Endodermal cell (in vitro differentiated cells): ENCODE data around the gene VCPKMT. TPM values are rescaled to one million over a fixed set of nuclear protein-coding genes. Genes with fewer than 3 reads are reported as not detected.

ENCODE experiments used
- DNase-seq: peaks from one replicate; pipeline ENCODE4 v3.0.0-alpha.2; 2017
- H3K27ac ChIP-seq: 2 replicates; pipeline ENCODE4 v1.5.1; 2013; ENCODE audit warnings: mild to moderate bottlenecking, low read depth, low read length, moderate library complexity
- H3K27me3 ChIP-seq: 2 replicates; pipeline ENCODE4 v1.6.1; 2013; ENCODE audit warnings: mild to moderate bottlenecking, low read length, moderate library complexity; ENCODE audit not compliant: insufficient read depth, control insufficient read depth, poor library complexity, severe bottlenecking
- H3K36me3 ChIP-seq: 2 replicates; pipeline ENCODE4 v1.7.0; 2013; ENCODE audit warnings: mild to moderate bottlenecking, low read length, moderate library complexity; ENCODE audit not compliant: control insufficient read depth, insufficient read depth
- H3K4me1 ChIP-seq: one replicate; pipeline ENCODE4 v1.7.0; 2013; ENCODE audit warnings: low read length; ENCODE audit not compliant: control insufficient read depth, insufficient read depth
- H3K4me3 ChIP-seq: 2 replicates; pipeline ENCODE4 v1.5.1; 2013; ENCODE audit warnings: mild to moderate bottlenecking, low read length, moderate library complexity
- H3K9ac ChIP-seq: 2 replicates; pipeline ENCODE4 v1.6.1; 2013; ENCODE audit warnings: mild to moderate bottlenecking, low read length, moderate library complexity; ENCODE audit not compliant: poor library complexity, severe bottlenecking; ENCODE audit errors: extremely low read depth
- H3K9me3 ChIP-seq: 2 replicates; pipeline ENCODE4 v1.6.1; 2013; ENCODE audit warnings: mild to moderate bottlenecking, low read length, moderate library complexity; ENCODE audit not compliant: control insufficient read depth
- H3K27ac Mint-ChIP-seq: 2 replicates; pipeline ENCODE4 v1.8.0; 2020; ENCODE audit warnings: mixed read lengths
- H3K27me3 Mint-ChIP-seq: 2 replicates; pipeline ENCODE4 v1.8.0; 2021; ENCODE audit warnings: mild to moderate bottlenecking, mixed read lengths; ENCODE audit not compliant: insufficient read depth
- H3K36me3 Mint-ChIP-seq: 2 replicates; pipeline ENCODE4 v1.8.0; 2020; ENCODE audit warnings: low read depth, mixed read lengths
- H3K4me1 Mint-ChIP-seq: 2 replicates; pipeline ENCODE4 v1.8.0; 2020; ENCODE audit warnings: mixed read lengths
- H3K4me3 Mint-ChIP-seq: 2 replicates; pipeline ENCODE4 v1.8.0; 2020; ENCODE audit warnings: mild to moderate bottlenecking, moderate library complexity, mixed read lengths
- H3K9me3 Mint-ChIP-seq: 2 replicates; pipeline ENCODE4 v1.8.0; 2020; ENCODE audit warnings: mild to moderate bottlenecking, mixed read lengths
- WGBS, 2 experiments: methylation state at CpG; one replicate each; pipeline versions ENCODE4 v1.1.5 to v1.1.7; 2013; ENCODE audit warnings: missing lambda C conversion rate in 2 of 2, mixed read lengths in 1 of 2; ENCODE audit not compliant: insufficient coverage in 1 of 2, insufficient read length in 1 of 2; 5-methylcytosine and 5-hydroxymethylcytosine counted together
- total RNA-seq, 2 donors: library from RNA; stranded (reverse); fragmentation: NEBNext Ultra II Directional in 1 of 2; extraction: Animal tissue kit (Norgen Biotek cat#: 25700) in 1 of 2; gene quantifications; 2 replicates in 1 of 2; 3 replicates in 1 of 2; pipeline ENCODE4 v1.2.1, GENCODE V29; 2021
- TF ChIP-seq, protein P1 (sequence below): fragments of 200-600 bp; sonication (generic); conservative IDR thresholded peaks from 2 replicates; pipeline ENCODE4 v1.5.0; 2021; ENCODE audit warnings: antibody characterized with exemption, mild to moderate bottlenecking

The VCPKMT gene
- total RNA-seq, 2 donors from 2014 or later, result 9.6 to 13.4 TPM

DNA sequence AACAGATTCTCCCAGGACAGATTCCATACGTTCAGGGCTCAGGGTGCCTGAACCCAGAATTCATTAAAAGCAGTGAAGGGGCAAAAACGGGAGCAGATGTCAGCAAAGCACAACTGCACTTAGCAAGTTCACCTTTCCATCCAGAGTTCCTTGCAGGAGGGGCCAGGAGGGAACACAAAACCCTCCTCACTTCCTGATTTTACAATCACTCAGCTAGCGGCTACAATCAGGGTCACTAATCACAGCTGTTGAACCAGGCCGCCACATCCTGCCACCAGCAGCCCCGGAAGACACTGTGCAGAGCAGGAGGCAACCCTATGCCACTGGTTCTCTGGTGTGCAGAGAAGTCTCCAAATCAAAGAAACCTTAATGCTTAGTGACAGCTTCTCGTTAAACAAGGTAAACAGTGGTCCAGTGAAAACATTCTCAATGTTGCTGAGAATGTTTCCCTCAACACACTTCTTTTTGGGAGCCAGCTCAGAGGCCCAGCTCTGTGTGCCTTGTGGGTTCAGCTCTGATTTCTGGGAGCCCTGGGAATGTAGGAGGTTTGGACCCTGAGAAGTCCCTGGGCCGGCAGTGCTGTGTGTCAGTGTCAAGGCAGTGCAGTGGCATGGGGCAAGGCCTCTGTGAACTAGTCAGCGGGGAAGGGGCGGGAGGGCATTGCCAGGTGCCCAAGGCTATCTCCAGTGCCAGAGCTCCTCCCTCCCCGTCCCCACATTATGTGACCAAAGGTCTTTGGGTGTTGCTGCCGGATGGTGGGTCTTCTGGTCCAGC lies 54.5 kb downstream of the VCPKMT start:
- Histone ChIP-seq H3K4me1 (peaks cover 15% of the 10 kb centered on the region), H3K27me3 (peaks cover 5% of the 10 kb centered on the region), H3K27ac (no peak overlapping the region), H3K36me3 (no peaks in the 10 kb centered on the region), H3K9ac (no peak overlapping the region), H3K4me3 (no peak overlapping the region), H3K9me3 (no peaks in the 10 kb centered on the region)
- no peaks in the 10 kb centered on the region for H3K27me3 Mint-ChIP-seq
- peak overlapping the region; percentile 88 for H3K27ac Mint-ChIP-seq
- 82 to 91% methylated on average over 9 to 11 of the region's 11 CpGs for WGBS, 2 experiments
- H3K4me3 Mint-ChIP-seq, result no peak overlapping the region
- H3K9me3 Mint-ChIP-seq, result no peaks in the 10 kb centered on the region
- DNase-seq, result peak; percentile 61
- TF ChIP-seq, protein P1, sequence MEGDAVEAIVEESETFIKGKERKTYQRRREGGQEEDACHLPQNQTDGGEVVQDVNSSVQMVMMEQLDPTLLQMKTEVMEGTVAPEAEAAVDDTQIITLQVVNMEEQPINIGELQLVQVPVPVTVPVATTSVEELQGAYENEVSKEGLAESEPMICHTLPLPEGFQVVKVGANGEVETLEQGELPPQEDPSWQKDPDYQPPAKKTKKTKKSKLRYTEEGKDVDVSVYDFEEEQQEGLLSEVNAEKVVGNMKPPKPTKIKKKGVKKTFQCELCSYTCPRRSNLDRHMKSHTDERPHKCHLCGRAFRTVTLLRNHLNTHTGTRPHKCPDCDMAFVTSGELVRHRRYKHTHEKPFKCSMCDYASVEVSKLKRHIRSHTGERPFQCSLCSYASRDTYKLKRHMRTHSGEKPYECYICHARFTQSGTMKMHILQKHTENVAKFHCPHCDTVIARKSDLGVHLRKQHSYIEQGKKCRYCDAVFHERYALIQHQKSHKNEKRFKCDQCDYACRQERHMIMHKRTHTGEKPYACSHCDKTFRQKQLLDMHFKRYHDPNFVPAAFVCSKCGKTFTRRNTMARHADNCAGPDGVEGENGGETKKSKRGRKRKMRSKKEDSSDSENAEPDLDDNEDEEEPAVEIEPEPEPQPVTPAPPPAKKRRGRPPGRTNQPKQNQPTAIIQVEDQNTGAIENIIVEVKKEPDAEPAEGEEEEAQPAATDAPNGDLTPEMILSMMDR, result no peak
- no peaks in the 10 kb centered on the region for H3K36me3 Mint-ChIP-seq
- peaks cover 37% of the 10 kb centered on the region for H3K4me1 Mint-ChIP-seq

DNA sequence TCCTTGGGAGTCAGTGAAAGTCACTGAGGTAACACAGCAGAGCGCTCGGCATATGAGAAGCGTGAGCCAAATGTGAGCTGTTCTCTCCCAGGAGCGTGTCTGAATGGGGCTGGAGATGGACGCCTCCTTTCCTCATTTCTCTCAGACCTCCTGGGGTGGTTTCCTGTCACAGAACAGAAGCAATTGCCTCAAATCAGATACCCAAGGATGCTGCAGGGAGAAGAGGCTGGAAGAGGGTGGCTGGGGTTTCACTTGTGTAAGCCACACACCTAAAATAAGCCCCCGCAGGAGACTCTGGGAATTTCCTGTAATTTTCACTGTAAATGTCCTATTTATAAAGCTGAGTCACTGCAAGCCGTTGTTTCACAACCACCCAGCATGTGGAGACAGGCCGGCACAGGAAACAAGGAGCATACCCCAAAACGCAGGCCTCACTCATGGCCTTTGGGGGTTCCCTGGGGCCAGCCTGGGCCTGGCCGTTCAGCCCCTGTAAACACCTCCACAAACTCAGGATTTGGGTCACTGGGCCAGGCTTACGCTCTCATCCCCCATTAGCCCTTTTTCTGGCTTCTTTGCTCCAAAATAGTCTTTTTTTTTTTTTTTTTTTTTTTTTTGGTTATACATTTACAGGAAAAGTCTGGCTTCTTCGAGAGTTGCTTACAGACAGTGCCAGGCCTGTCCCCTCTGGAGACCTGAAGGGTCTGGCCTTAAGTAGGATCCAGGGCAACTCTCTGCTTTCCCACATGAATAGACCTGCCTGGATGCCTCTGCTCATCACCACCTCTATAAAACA lies 55.3 kb downstream of the VCPKMT start:
- Mint-ChIP-seq H3K9me3 (no peaks in the 10 kb centered on the region), H3K27me3 (no peaks in the 10 kb centered on the region), H3K36me3 (no peaks in the 10 kb centered on the region), H3K27ac (peak overlapping the region; percentile 88), H3K4me1 (peaks cover 37% of the 10 kb centered on the region), H3K4me3 (no peak overlapping the region)
- Histone ChIP-seq H3K9me3 (no peaks in the 10 kb centered on the region), H3K4me3 (no peak overlapping the region), H3K27ac (no peak overlapping the region), H3K4me1 (peaks cover 15% of the 10 kb centered on the region), H3K9ac (no peak overlapping the region), H3K36me3 (no peaks in the 10 kb centered on the region), H3K27me3 (peaks cover 4% of the 10 kb centered on the region)
- DNase-seq, result peak; percentile 76
- TF ChIP-seq, protein P1, result peak; percentile 48
- 80 to 85% methylated on average over 7 to 12 of the region's 12 CpGs for WGBS, 2 experiments

DNA sequence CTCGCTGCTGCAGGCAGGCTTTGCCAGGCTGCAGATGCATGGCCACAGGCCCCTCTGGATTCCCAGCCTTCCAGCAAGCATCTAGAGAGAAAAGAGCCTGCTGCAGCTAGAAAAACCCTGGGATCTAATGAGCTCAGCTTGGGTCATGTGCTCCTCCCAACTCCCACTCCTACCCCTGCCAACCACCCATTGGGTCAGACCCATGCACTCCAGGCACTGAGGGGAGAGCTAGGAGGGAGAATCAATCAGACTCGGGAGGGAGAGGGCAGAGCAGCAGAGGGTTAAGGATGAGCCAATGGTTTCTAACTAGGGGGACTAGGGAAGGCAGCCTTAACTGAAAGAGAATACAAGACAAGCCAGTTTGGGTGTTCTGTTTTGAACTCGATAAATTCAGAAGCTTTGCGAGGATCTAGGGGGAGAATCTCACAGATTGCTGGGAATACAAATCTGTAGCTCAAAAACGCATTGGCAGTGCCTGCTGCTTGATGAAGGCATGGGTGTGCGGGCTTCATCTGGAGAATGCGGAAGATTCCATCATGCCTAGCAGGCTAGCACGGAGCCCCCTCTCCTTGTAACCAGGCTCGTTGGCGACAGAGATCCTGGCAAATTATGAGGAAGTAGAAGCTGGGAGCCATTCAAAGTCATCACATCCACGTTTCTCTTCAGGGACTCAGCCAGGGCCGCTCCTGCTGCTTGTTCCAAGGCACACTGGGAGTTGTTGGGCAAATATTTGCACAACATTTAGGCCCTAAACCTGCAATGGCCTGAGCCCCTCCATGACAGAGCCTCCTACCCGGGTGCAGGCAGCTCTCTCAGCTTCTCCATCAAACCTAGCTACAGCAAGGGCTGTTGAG lies 56.4 kb downstream of the VCPKMT start:
- TF ChIP-seq, protein P1, result no peak
- peak; percentile 61 for DNase-seq
- no peaks in the 10 kb centered on the region for H3K36me3 Mint-ChIP-seq
- no peaks in the 10 kb centered on the region for H3K9me3 Mint-ChIP-seq
- H3K27me3 Mint-ChIP-seq, result no peaks in the 10 kb centered on the region
- Histone ChIP-seq H3K9ac (no peak overlapping the region), H3K27ac (no peak overlapping the region), H3K4me1 (peaks cover 15% of the 10 kb centered on the region), H3K27me3 (no peaks in the 10 kb centered on the region), H3K9me3 (no peaks in the 10 kb centered on the region), H3K4me3 (no peak overlapping the region), H3K36me3 (no peaks in the 10 kb centered on the region)
- H3K27ac Mint-ChIP-seq, result peak overlapping the region; percentile 8
- H3K4me1 Mint-ChIP-seq, result peaks cover 37% of the 10 kb centered on the region
- H3K4me3 Mint-ChIP-seq, result no peak overlapping the region
- 92 to 95% methylated on average over 8 to 13 of the region's 13 CpGs for WGBS, 2 experiments
